ENCODE data around the gene TASP1.

The TASP1 gene

DNA sequence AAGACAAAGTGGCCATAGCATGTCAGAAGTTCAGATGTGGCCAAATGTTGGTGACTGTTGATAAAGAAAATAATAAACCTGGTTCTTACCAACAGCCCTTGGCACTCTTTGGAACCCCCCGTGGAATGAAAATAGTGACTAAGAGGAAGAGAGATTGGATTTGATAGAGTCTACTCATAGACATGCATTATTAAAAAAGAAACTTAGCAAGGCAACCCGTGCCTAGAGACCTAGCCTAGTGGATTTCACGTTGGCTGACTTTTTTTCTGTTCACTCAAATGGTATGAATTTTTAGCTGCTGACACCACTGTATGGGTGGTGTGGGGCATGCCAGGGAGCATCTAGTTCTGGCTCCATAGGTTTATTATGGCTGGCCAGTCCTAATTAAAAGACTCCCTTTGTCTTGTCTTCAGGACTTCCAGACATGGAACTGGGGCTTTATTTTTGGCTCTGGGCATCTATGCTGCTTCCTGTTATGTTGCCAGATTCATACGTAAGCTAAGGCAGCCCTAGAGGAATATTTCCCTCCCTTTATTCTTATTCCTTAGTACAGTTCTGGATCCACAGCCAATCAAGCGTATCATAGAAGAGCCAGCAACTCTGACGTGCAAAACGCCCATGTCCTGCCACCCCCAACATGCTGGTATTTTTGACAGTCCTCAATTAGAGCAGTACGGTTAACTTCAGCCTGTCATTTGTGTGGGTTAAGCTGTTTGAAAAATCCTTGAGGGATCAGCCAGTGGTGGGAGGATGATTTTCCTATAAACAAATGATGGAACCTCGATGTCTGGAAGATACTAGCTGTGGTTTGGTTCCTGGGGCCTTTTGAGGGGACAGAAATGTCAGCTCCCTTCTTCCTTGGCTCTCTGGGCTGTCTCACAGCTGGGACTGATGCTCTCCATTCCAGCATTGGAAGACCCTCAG lies 290.2 kb downstream of the TASP1 start:
- Histone ChIP-seq H3K36me3 (ENCODE audit: control insufficient read depth in 5 of 5, insufficient read depth in 5 of 5, low read length in 5 of 5) (no peaks in the 10 kb centered on the region), H3K9ac (ENCODE audit: low read length in 5 of 5) (no peak overlapping the region), H3K27me3 (ENCODE audit: control insufficient read depth in 5 of 5, insufficient read depth in 4 of 5, low read length in 5 of 5) (no peaks in the 10 kb centered on the region), H3K27ac (ENCODE audit: low read depth, low read length) (no peak overlapping the region), H3K4me3 (ENCODE audit: low read depth in 1 of 5, low read length in 5 of 5) (no peak overlapping the region), H3K9me3 (ENCODE audit: control insufficient read depth in 5 of 5, low read length in 5 of 5) (peaks cover 0 to 2% (median 0%) of the 10 kb centered on the region in 5 donors), H3K4me1 (ENCODE audit: control insufficient read depth in 5 of 5, insufficient read depth in 5 of 5, low read length in 5 of 5) (no peaks in the 10 kb centered on the region)

DNA sequence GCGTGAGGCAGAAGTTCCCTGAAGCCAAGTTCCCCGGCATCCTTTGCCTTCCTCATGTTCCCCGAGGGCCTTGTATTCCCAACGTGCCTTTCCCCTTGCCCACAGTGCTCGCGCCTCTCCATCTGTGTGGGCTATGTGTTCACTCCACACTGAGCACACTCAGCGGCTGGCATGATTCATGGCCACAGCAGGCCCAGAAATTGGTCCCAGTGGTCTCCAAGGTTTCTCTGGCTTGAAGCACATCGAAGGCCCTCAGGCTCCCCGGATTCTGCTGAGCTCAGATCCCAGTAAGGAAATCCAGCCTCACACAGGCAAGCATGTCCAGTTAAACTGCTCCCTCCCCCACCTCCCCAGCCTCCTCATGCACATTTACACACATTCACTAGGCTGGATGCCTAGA lies 294.1 kb downstream of the TASP1 start:
- H3K4me1 ChIP-seq (ENCODE audit: control insufficient read depth in 5 of 5, insufficient read depth in 5 of 5, low read length in 5 of 5) = no peaks in the 10 kb centered on the region
- H3K36me3 ChIP-seq (ENCODE audit: control insufficient read depth in 5 of 5, insufficient read depth in 5 of 5, low read length in 5 of 5) = no peaks in the 10 kb centered on the region
- no peaks in the 10 kb centered on the region for H3K27me3 ChIP-seq (ENCODE audit: control insufficient read depth in 5 of 5, insufficient read depth in 4 of 5, low read length in 5 of 5)
- H3K9me3 ChIP-seq (ENCODE audit: control insufficient read depth in 5 of 5, low read length in 5 of 5) = no peaks in the 10 kb centered on the region
- H3K27ac ChIP-seq (ENCODE audit: low read depth, low read length) = no peak overlapping the region
- H3K4me3 ChIP-seq (ENCODE audit: low read depth in 1 of 5, low read length in 5 of 5) = no peak overlapping the region
- H3K9ac ChIP-seq (ENCODE audit: low read length in 5 of 5) = no peak overlapping the region

DNA sequence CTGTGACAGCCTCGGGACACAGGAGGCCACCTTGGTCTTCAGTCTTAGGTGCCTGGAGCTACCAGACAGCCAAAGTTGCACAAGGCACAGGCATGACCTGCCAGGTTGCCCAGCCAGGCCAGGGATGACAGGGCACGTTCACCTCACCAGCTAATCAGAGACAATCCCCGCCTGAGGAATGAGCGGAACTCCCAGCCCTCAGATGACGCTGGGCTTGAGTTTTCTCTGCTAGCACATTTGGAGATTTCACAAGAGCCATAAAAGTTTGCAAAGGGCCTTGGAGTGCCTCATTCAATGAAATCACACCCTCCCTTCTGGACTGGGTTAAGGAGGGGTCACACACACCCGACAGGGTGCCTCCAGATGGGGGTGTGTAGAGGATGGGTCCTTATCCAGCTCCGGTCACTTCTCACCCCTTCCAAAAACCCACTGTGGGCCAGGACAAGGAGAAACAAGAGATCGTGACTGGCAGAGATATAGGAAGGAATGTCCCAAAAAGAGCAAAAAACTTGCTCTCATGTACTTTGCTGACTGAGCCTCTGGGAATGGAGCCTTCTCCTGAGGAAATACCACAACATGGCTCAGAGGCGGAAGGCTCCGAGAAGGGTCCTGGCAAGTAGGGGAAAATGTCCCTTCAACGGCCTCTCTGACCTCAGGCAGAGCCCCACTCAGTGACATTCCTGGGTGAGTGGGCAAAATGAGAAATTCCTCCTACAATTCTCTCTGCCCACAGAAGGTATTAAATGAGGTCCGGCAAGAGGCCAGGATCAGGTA lies 296.1 kb downstream of the TASP1 start:
- no peaks in the 10 kb centered on the region for H3K9me3 ChIP-seq (ENCODE audit: control insufficient read depth in 5 of 5, low read length in 5 of 5)
- no peak overlapping the region for H3K9ac ChIP-seq (ENCODE audit: low read length in 5 of 5)
- no peak overlapping the region for H3K27ac ChIP-seq (ENCODE audit: low read depth, low read length)
- no peaks in the 10 kb centered on the region for H3K36me3 ChIP-seq (ENCODE audit: control insufficient read depth in 5 of 5, insufficient read depth in 5 of 5, low read length in 5 of 5)
- H3K27me3 ChIP-seq (ENCODE audit: control insufficient read depth in 5 of 5, insufficient read depth in 4 of 5, low read length in 5 of 5) = no peaks in the 10 kb centered on the region
- H3K4me1 ChIP-seq (ENCODE audit: control insufficient read depth in 5 of 5, insufficient read depth in 5 of 5, low read length in 5 of 5) = no peaks in the 10 kb centered on the region
- no peak overlapping the region for H3K4me3 ChIP-seq (ENCODE audit: low read depth in 1 of 5, low read length in 5 of 5)

DNA sequence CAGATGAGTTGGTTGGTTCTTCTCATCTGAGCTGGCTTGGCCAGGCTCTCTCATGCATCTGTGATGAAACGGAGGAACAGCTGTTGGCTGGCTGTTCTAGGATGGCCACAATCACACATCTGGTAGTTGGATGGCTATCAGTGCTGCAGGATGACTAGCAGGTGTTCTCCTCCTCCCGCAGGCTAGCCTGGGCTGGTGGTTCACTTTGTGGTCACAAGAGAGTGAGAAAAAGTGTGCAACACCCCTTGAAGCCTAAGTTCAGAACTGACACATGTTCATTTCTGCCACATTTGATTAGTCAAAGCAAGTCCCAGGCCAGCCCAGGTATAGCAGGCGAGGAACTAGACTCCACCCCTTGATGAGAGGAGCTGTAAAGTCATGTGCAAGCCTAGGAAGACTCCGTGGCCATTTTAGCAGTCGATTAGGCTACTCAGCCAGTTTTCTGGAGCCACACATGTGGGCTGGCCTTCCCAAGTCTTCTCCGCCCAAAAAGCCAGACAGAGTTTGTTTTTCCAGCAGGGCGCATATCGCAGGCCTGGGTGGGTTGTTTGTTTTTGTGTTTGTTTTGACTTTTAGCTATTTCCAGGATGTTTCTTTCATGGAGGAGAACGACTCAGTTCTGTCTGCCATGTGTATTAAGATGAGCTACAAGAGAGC lies 296.9 kb downstream of the TASP1 start:
- Histone ChIP-seq H3K27ac (ENCODE audit: low read depth, low read length) (no peak overlapping the region), H3K9ac (ENCODE audit: low read length in 5 of 5) (no peak overlapping the region), H3K9me3 (ENCODE audit: control insufficient read depth in 5 of 5, low read length in 5 of 5) (no peaks in the 10 kb centered on the region), H3K27me3 (ENCODE audit: control insufficient read depth in 5 of 5, insufficient read depth in 4 of 5, low read length in 5 of 5) (no peaks in the 10 kb centered on the region), H3K36me3 (ENCODE audit: control insufficient read depth in 5 of 5, insufficient read depth in 5 of 5, low read length in 5 of 5) (no peaks in the 10 kb centered on the region), H3K4me1 (ENCODE audit: control insufficient read depth in 5 of 5, insufficient read depth in 5 of 5, low read length in 5 of 5) (no peaks in the 10 kb centered on the region), H3K4me3 (ENCODE audit: low read depth in 1 of 5, low read length in 5 of 5) (no peak overlapping the region)

DNA sequence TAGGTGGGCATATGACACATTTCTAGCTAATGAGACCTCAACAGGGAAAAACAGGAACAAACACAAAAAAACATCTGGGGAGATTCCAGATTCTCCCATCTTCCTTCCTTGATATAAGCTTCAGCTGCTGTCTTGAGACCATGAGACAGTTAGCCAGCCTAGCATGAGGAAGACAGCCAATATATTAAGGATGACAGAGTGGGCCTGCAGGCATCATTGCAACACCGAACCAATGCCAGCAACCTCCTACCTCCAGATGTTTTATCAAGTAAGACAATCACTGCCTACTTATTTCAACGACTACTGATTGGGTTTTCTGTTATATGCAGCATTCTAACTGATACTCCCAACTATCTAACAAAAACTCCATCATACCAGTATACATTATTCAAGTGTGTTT lies 298.6 kb downstream of the TASP1 start:
- Histone ChIP-seq H3K27ac (ENCODE audit: low read depth, low read length) (no peak overlapping the region), H3K4me1 (ENCODE audit: control insufficient read depth in 5 of 5, insufficient read depth in 5 of 5, low read length in 5 of 5) (no peaks in the 10 kb centered on the region), H3K36me3 (ENCODE audit: control insufficient read depth in 5 of 5, insufficient read depth in 5 of 5, low read length in 5 of 5) (no peaks in the 10 kb centered on the region), H3K9ac (ENCODE audit: low read length in 5 of 5) (no peak overlapping the region), H3K9me3 (ENCODE audit: control insufficient read depth in 5 of 5, low read length in 5 of 5) (no peaks in the 10 kb centered on the region), H3K4me3 (ENCODE audit: low read depth in 1 of 5, low read length in 5 of 5) (no peak overlapping the region), H3K27me3 (ENCODE audit: control insufficient read depth in 5 of 5, insufficient read depth in 4 of 5, low read length in 5 of 5) (no peaks in the 10 kb centered on the region)

Measured in subcutaneous abdominal adipose tissue (tissue), 5 donors.